HG02973 (cell line): ENCODE results near the gene CD209.

Experiments used
- ATAC-seq: cut with Tn5 transposase; IDR thresholded peaks from one replicate; pipeline ENCODE4 v1.9.1; 2021; ENCODE audit warnings: moderate library complexity; ENCODE audit not compliant: unreplicated experiment

The CD209 gene

GRCh38 chr19:7739211-7739755 lies 8.1 kb downstream of the CD209 start:
- no peak for ATAC-seq

DNA sequence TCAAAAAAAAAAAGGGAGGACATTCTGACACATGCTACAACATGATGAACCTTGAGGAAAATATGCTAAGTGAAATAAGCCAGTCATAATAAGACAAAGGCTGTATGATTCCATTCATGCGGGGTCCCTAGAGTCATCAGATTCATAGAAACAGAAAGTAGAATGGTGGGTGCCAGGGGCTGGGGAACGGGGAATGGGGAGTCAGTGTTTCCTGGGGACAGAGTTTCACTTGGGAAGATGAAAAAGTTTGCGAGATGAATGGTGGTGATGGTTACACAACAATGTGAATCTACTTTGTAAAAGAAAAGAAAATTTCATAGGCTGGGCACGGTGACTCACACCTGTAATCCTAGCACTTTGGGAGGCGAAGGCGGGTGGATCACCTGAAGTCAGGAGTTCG lies 9.3 kb downstream of the CD209 start:
- no peak for ATAC-seq

DNA sequence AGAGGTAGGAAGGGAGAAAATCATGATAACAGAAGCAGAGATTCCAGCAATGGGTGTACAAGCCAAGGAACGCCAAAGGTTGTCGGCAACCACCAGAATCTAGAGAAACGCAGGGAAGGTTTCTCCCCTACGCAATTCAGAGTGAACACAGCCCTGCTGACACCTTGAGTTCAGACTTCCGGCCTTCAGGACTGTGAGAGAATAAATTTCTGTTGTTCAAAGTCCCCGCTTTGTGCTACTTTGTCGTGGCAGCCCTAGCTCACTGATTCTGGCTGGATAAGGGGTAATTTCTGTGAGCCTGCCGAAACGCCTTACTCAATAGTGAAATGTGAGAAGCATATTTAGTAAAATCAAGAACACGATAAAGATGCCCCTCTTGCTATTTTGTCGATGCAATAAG lies 10.1 kb downstream of the CD209 start:
- no peak for ATAC-seq

- no peak for ATAC-seq
Measured at GRCh38 chr19:7736148-7736547, 11.2 kb downstream of the CD209 start.

GRCh38 chr19:7734220-7735203 lies 12.8 kb downstream of the CD209 start:
- no peak for ATAC-seq

DNA sequence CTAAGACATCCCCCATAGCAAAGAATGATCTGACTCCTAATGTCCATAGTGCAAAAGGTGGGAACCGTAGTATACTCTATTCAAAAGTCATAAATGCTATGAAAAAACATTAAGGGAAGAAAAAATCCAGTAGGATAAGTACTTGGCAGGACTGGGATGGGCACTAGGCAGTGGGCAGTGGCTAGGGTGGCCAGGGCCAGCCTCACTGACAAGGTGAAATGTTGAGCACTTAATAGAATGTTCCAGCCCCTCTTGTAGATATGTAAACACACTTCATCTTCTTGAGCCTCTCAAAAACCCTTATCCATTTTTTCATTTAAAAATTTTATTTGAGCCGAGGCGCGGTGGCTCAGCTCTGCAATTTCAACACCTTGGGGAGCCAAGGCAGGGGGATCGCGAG lies 14.0 kb downstream of the CD209 start:
- no peak for ATAC-seq

DNA sequence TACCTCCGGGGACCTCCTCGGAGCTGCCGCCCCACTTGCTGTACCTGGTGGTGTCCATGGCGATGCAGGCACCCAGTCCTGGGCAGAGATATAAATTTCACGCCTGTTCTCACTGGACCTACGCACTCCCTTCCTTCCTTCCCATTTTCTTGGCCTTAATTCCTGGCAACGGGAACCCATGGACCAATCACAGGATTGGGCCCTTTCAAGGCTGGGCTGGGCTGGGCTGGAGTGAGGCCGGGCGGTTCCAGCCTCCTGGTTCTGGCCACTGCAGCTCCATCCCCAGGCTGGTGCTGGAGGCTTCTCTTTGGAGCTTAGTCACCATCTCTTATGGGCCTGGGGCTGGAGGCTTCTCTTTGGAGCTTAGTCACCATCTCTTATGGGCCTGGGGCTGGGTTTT lies 15.3 kb downstream of the CD209 start, which contains the start of gene CLEC4G:
CLEC4G (minus strand) TSS at position 66 of the 400 bp plus-strand sequence; CDS start at position 58, 8 bp downstream.
- no peak for ATAC-seq

DNA sequence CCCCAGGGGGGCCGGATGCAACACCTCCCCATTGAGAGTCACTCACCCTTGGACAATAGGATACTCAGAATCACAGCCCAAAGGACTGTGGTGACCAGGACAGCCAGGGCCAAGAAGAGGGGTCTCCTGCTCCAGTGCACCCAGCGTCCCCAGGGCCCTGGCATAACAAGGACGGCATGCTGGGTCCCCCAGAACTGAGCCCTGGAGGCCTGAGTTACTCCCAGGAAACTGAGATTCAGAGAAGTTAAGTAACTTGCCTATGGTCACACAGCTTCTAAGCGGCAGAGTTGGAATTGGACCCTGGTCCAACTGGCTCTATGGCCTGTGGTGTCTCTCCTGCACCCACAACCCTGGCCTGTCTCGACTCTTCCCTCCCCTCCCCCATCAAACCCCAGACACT lies 15.7 kb downstream of the CD209 start:
- ATAC-seq: no peak

DNA sequence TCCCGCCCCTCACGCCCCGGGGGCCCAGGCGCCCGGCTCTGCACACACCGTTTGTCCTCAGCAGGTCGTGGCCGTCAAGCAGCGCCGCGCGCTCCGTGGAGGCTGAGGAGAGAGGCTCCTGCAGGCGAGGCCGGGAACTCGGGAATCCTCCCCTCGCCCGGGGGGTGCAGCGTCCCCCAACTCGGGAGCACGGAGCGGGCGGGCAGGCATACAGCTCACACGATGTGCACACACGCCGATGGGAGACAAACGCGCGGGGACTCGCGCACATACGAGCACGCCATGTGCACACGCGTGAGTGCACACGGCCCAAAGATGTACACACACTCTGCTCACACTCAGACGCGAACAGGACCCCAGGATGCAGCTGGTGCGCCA lies 16.1 kb downstream of the CD209 start:
- no peak for ATAC-seq

GRCh38 chr19:7730286-7731217 lies 16.8 kb downstream of the CD209 start:
- no peak for ATAC-seq

- ATAC-seq: no peak
Measured at GRCh38 chr19:7729831-7730285, 17.5 kb downstream of the CD209 start.

DNA sequence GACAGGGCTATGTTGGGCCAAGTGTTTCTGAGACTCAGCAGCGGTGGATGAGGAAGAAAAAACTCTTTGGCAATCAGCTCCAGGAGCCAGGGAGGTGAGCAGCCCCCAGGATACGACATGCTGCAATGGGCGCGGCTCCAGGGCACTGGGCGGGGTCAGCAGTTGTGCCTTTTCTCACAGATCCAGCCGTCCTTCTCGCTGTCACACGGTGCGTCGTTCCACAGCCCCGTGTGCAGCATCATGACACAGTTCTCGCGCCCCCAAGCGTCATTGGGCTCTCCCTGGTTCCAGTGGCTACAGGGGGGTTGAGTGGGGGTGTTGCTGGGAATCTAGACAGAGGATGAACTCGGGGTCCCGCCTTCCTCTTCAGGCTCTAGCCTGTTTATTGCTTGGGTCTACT lies 18.1 kb downstream of the CD209 start:
- no peak for ATAC-seq

DNA sequence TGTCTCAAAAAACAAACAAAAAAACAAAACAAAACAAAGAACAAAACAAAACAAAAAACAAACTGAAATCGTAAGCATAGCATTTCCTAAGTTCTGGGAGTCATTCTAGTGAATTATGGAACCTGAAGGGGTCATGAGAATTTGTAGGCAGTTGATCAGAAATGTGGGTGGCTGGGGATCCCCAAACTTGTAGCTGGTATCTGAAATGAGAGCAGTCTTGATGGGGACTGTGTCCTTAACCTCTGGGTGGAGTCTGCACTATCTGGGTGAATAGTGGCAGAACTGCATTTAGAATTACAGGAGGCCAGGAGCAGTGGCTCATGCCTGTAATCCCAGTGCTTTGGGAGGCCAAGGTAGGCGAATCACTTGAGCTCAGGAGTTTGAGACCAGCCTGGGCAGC lies 21.5 kb downstream of the CD209 start:
- no peak for ATAC-seq

- no peak for ATAC-seq
Measured at GRCh38 chr19:7722231-7722651, 25.1 kb downstream of the CD209 start.

- no peak for ATAC-seq
Measured at GRCh38 chr19:7720351-7720750, 27.0 kb downstream of the CD209 start.

GRCh38 chr19:7718668-7719067 lies 28.7 kb downstream of the CD209 start:
- no peak for ATAC-seq

DNA sequence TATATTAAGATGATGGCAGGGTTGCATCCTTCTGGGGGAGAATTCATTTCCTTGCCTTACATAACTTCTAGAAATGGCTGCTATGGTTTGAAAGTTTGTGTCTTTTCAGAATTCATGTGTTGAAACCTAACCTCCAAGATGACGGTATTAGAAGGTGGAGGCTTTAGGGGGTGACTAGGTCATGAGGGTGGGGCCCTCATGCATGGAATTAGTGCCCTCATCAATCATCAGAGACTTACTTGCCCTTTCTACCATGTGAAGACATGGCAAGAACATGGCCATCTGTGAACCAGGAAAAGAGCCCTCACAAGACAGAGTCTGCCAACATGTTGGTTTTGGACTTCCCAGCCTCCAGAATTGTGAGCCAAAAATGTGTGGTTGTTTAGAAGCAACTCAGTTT lies 30.6 kb downstream of the CD209 start:
- no peak for ATAC-seq

DNA sequence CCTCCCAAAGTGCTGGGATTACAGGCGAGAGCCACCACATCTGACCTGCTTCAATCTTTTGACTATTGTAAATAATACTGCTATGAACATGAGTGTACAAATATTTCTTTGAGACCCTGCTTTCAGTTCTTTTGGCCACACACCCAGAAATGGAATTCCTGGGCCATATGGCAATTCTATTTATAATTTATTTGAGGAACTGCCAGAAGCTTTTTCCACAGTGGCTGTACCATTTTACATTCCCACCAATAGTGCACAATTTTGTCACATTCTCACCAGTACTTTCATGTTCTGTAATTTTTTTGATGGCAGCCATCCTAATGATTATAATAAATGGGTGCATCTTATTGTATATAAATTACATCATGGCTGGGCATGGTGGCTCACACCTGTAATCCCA lies 31.7 kb downstream of the CD209 start:
- no peak for ATAC-seq

- no peak for ATAC-seq
Measured at GRCh38 chr19:7710616-7711015, 36.7 kb downstream of the CD209 start.

- no peak for ATAC-seq
Measured at GRCh38 chr19:7709932-7710460, 37.3 kb downstream of the CD209 start.

DNA sequence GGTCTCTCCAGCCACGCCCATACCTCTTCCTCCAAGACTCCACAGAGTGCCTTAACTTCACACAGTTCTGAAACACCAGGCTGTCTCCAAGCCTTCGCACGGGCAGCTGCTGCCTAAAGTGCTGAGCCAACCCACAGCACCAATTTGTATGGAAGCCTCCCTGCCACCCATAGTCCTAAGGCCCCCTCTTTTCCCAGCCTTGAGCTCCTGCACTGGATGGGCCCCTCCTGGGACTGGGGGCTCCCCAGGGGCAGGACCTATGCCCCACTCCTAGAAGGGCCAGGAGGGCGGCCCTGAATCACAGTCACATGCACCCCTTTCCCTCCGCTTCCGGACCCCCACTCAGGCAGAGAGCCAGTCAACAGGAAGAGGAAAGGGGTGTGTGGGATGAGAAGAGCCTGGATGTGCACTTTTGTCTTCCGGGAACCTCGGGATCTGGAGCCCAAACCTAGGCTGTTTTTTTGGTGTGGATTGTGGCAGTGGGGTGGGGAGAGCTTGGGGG lies 40.3 kb downstream of the CD209 start:
- no peak for ATAC-seq
